Hepatocyte (in vitro differentiated cells): ENCODE measurements around the gene POU2F1. TPM values are rescaled to one million over a fixed set of nuclear protein-coding genes. Genes with fewer than 3 reads are reported as not detected.

Source experiments
- DNase-seq: peaks from one replicate; pipeline ENCODE4 v3.0.0-alpha.2; 2016; ENCODE audit warnings: low spot score
- H2AFZ ChIP-seq: fragments of 200-600 bp; sonication (generic); 2 replicates; pipeline ENCODE4 v1.6.0; 2016; ENCODE audit warnings: antibody characterized with exemption, mild to moderate bottlenecking
- H3K27ac ChIP-seq: fragments of 200-600 bp; sonication (generic); 2 replicates; pipeline ENCODE4 v1.5.1; 2016; ENCODE audit warnings: mild to moderate bottlenecking
- H3K27me3 ChIP-seq: fragments of 200-600 bp; sonication (generic); 2 replicates; pipeline ENCODE4 v1.6.1; 2016
- H3K36me3 ChIP-seq: fragments of 200-600 bp; sonication (generic); replicated peaks from 2 replicates; pipeline ENCODE4 v1.5.1; 2016; ENCODE audit warnings: low read depth; ENCODE audit not compliant: insufficient read depth
- H3K4me1 ChIP-seq: fragments of 200-600 bp; sonication (generic); 2 replicates; pipeline ENCODE4 v1.5.1; 2016; ENCODE audit warnings: mild to moderate bottlenecking, moderate library complexity; ENCODE audit not compliant: insufficient read depth
- H3K4me2 ChIP-seq: fragments of 200-600 bp; sonication (generic); 2 replicates; pipeline ENCODE4 v1.6.0; 2016
- H3K4me3 ChIP-seq: fragments of 200-600 bp; sonication (generic); 2 replicates; pipeline ENCODE4 v1.5.1; 2016; ENCODE audit warnings: mild to moderate bottlenecking
- H3K79me2 ChIP-seq: fragments of 200-600 bp; sonication (generic); 2 replicates; pipeline ENCODE4 v1.6.0; 2017; ENCODE audit warnings: mild to moderate bottlenecking
- H3K9me2 ChIP-seq: fragments of 200-600 bp; sonication (generic); replicated peaks from 2 replicates; pipeline ENCODE4 v1.6.0; 2017; ENCODE audit warnings: mild to moderate bottlenecking; ENCODE audit not compliant: insufficient read depth
- H3K9me3 ChIP-seq: fragments of 200-600 bp; sonication (generic); 2 replicates; pipeline ENCODE4 v1.5.1; 2016; ENCODE audit warnings: low read depth, mild to moderate bottlenecking
- H4K20me1 ChIP-seq: fragments of 200-600 bp; sonication (generic); 2 replicates; pipeline ENCODE4 v1.6.0; 2016; ENCODE audit warnings: mild to moderate bottlenecking; ENCODE audit not compliant: insufficient read depth, poor library complexity, severe bottlenecking
- EZH2 ChIP-seq: fragments of 200-600 bp; sonication (generic); IDR thresholded peaks from 2 replicates; pipeline ENCODE4 v1.6.1; 2016; ENCODE audit warnings: antibody characterized with exemption, mild to moderate bottlenecking, borderline replicate concordance
- EZH2phosphoT487 ChIP-seq: fragments of 200-600 bp; sonication (generic); IDR thresholded peaks from one replicate; pipeline ENCODE4 v1.6.1; 2018; ENCODE audit warnings: antibody characterized with exemption, mild to moderate bottlenecking, low read depth, moderate library complexity; ENCODE audit not compliant: unreplicated experiment, severe bottlenecking
- whole genome bisulfite sequencing: methylation state at CpG from one replicate; pipeline ENCODE4 v1.1.6; 2016; ENCODE audit warnings: low lambda C conversion rate; ENCODE audit errors: missing lambda C conversion rate; 5-methylcytosine and 5-hydroxymethylcytosine counted together
- polyA plus RNA-seq: library from polyadenylated mRNA; unstranded; fragments of >200 nt; fragmentation: Nextera tagmentation; extraction: Ambion mirVana; gene quantifications from 2 replicates; pipeline ENCODE4 v1.2.1, GENCODE V29; 2016
- total RNA-seq: library from RNA; depleted of rRNA; stranded (reverse); fragments of >200 nt; gene quantifications from 2 replicates; pipeline ENCODE4 v1.2.3, GENCODE V29; 2014
- TF ChIP-seq, protein P1 (sequence below): fragments of 200-600 bp; sonication (generic); IDR thresholded peaks from 2 replicates; pipeline ENCODE4 v1.5.1; 2016; ENCODE audit warnings: antibody characterized with exemption, mild to moderate bottlenecking; ENCODE audit not compliant: poor library complexity

POU2F1 gene
- total and polyA plus RNA-seq, 2 experiments from 2014 or later, result 11.9 to 14.5 TPM

DNA sequence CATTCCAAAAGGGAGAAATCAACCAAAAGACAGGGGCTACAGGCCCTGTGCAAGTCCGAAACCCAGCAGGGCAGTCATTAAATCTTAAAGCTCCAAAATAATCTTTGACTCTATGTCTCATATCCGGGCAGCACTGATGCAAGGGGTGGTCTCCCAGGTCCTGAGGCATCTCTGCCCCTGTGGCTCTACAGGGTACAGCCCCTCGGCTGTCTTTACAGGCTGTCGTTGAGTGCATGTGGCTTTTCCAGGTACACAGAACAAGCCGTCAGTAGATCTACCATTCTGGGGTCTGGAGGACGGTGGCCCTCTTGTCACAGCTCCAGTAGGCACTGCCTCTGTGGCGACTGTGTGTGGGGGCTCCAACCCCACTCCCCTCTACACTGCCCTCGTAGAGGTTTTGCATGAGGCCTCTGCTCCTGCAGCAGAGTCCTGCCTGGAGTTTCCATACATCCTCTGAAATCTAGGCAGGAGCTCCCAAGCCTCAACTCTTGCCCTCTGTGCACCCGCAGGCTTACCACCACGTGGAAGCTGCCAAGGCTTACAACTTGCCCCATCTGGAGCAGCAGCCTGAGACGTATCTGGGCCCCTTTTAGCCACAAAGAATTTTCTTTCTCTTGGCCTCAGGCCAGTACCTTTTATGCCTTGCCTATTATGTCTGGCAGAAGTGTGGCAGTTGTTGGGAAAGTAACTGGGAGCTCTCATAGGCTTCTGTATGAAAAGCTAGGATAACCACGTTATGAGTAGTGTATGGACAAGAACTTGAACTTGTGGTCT is 52.5 kb downstream of the POU2F1 start:
- no peaks in the 10 kb centered on the region for H3K9me3 ChIP-seq
- H4K20me1 ChIP-seq, result no peaks in the 10 kb centered on the region
- H3K9me2 ChIP-seq, result no peaks in the 10 kb centered on the region
- H3K36me3 ChIP-seq, result no peaks in the 10 kb centered on the region
- no peaks in the 10 kb centered on the region for H3K27me3 ChIP-seq
- 84% methylated on average over 12 of the region's 12 CpGs for WGBS
- no peak overlapping the region for H2AFZ ChIP-seq
- H3K4me1 ChIP-seq, result peaks cover 10% of the 10 kb centered on the region
- TF ChIP-seq EZH2 (no peak), EZH2phosphoT487 (no peak)
- TF ChIP-seq, protein P1, sequence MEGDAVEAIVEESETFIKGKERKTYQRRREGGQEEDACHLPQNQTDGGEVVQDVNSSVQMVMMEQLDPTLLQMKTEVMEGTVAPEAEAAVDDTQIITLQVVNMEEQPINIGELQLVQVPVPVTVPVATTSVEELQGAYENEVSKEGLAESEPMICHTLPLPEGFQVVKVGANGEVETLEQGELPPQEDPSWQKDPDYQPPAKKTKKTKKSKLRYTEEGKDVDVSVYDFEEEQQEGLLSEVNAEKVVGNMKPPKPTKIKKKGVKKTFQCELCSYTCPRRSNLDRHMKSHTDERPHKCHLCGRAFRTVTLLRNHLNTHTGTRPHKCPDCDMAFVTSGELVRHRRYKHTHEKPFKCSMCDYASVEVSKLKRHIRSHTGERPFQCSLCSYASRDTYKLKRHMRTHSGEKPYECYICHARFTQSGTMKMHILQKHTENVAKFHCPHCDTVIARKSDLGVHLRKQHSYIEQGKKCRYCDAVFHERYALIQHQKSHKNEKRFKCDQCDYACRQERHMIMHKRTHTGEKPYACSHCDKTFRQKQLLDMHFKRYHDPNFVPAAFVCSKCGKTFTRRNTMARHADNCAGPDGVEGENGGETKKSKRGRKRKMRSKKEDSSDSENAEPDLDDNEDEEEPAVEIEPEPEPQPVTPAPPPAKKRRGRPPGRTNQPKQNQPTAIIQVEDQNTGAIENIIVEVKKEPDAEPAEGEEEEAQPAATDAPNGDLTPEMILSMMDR, result no peak
- H3K4me2 ChIP-seq, result no peak overlapping the region
- no peak overlapping the region for H3K27ac ChIP-seq
- H3K4me3 ChIP-seq, result no peak overlapping the region
- no peak for DNase-seq
- peaks cover 71% of the 10 kb centered on the region for H3K79me2 ChIP-seq

DNA sequence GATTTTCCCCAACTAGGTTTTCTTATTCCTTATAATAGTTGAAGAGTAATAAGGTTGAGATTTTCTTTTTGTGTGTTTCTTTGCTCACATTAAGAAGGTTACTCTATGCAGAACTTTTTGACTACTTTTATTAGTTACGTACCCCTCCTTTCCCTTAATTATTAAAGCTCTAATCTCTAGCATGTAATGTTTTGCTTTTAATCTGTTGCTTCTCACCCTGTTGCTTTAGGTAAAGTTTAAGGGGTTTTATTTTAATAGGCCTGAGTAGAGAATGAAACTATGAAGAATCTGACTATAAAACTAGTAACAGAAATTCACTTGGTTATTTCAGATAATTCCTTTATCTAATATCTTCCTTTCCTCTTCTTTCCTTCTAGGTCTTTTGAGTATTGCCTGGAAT is 53.4 kb downstream of the POU2F1 start:
- H2AFZ ChIP-seq, result no peak overlapping the region
- H3K4me2 ChIP-seq, result no peak overlapping the region
- peaks cover 71% of the 10 kb centered on the region for H3K79me2 ChIP-seq
- no peaks in the 10 kb centered on the region for H3K9me3 ChIP-seq
- no peaks in the 10 kb centered on the region for H3K36me3 ChIP-seq
- no peak overlapping the region for H3K4me3 ChIP-seq
- peaks cover 10% of the 10 kb centered on the region for H3K4me1 ChIP-seq
- H3K9me2 ChIP-seq, result no peaks in the 10 kb centered on the region
- no peaks in the 10 kb centered on the region for H3K27me3 ChIP-seq
- DNase-seq, result no peak
- no peaks in the 10 kb centered on the region for H4K20me1 ChIP-seq
- 96% methylated on average over 1 of the region's 1 CpG for WGBS
- H3K27ac ChIP-seq, result no peak overlapping the region
- TF ChIP-seq EZH2phosphoT487 (no peak), EZH2 (no peak)
- TF ChIP-seq, protein P1, result no peak

DNA sequence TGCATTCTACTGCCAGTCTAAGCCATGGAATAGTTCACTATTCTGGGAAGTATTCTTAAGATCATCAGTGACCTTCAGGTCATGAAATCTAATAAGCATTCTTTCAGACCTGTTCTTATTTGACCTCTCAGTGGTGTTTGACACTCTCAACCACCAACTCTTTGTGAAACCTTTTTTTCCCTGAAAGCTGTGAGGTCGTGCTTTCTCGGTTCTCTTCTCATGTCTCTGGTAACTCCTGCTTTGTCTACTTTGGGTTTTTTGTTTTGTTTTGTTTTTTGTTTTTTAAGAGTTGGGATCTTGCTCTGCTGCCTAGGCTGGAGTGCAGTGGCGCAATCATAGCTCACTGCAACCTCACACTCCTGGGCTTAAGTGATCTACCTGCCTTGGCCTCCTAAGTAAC is 56.3 kb downstream of the POU2F1 start:
- Histone ChIP-seq H3K4me2 (no peak overlapping the region), H3K27me3 (no peaks in the 10 kb centered on the region), H2AFZ (no peak overlapping the region), H3K79me2 (peaks cover 76% of the 10 kb centered on the region), H3K4me1 (peaks cover 3% of the 10 kb centered on the region), H3K27ac (no peak overlapping the region), H3K9me2 (no peaks in the 10 kb centered on the region), H3K36me3 (no peaks in the 10 kb centered on the region), H3K9me3 (no peaks in the 10 kb centered on the region), H4K20me1 (no peaks in the 10 kb centered on the region), H3K4me3 (no peak overlapping the region)
- 94% methylated on average over 3 of the region's 3 CpGs for WGBS
- no peak for DNase-seq
- TF ChIP-seq, protein P1, result no peak
- no peak for TF ChIP-seq EZH2
- TF ChIP-seq EZH2phosphoT487, result no peak
